Measurements from ENCODE around the gene PHTF2.
"Not testable (repeated sequence)": the region's sequence is repeated elsewhere in the genome, so short reads cannot be mapped to it uniquely, and the experiment has no call there.

The PHTF2 gene

GRCh38 chr7:77944183-77945182 lies 145.9 kb downstream of the PHTF2 start:
- DNase-seq = no peak

- DNase-seq = no peak
These were observed 152.0 kb downstream of the PHTF2 start for GRCh38 chr7:77950548-77950947.

GRCh38 chr7:77954773-77955555 lies 156.4 kb downstream of the PHTF2 start:
- no peak for DNase-seq

- DNase-seq = no peak
These were observed 159.9 kb downstream of the PHTF2 start for GRCh38 chr7:77958436-77958835.

DNA sequence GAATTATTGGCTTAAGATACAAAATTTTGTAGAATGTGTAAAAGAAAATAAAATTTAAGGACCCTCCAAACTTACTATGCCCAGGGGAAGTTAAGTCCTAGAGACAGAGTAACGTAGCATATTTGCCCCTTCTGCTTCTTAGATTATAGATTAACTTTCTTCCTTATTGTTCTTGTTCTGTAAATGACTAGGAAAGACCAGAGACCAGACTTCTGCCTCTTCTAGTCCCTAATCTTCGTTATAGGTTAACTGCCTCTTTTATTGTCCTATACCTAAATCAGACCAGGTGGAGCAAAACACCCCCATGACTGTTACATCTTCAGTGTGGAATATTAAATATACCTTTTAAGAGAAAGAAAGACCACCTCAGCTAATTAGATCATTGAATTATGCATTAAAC lies 160.5 kb downstream of the PHTF2 start:
- no peak for DNase-seq

DNA sequence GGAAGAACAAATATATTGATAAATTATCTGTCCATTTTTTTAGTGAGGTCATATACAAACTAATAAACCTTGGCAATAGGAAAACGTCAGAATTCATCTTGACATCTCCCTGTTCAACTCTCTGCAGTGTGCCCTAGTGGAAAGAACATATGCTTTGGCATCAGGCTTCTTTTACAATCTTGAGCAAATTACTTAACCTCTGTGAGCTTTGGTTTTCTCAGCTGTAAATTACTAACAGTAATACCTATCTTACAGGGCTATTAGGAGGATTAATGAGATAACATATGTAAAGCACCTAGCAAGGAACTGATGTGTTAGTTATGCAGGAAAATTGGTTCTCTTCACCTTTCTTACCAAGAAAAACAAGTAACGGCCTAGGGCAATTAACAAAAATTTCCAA lies 161.8 kb downstream of the PHTF2 start:
- no peak for DNase-seq

- no peak for DNase-seq
These were observed 168.9 kb downstream of the PHTF2 start for GRCh38 chr7:77967429-77967828.

DNA sequence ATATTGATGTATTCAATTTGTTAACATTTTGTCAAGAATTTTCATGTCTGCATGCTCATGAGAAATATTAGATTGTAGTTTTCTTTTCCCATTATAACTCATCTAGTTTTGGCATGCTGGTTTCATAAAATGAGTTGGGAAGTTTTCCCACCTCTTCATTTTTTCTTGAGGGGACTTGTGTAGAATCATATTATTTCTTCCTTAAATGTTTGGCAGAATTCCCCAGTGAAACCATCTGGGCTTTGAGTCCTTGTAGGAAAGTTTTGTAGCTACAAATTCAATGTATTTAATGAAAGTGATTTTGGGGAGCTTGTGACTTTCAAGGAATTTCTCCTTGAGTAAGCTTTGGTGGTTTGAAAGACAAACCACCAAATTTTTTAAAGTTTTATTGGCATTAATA lies 173.2 kb downstream of the PHTF2 start:
- no peak for DNase-seq

DNA sequence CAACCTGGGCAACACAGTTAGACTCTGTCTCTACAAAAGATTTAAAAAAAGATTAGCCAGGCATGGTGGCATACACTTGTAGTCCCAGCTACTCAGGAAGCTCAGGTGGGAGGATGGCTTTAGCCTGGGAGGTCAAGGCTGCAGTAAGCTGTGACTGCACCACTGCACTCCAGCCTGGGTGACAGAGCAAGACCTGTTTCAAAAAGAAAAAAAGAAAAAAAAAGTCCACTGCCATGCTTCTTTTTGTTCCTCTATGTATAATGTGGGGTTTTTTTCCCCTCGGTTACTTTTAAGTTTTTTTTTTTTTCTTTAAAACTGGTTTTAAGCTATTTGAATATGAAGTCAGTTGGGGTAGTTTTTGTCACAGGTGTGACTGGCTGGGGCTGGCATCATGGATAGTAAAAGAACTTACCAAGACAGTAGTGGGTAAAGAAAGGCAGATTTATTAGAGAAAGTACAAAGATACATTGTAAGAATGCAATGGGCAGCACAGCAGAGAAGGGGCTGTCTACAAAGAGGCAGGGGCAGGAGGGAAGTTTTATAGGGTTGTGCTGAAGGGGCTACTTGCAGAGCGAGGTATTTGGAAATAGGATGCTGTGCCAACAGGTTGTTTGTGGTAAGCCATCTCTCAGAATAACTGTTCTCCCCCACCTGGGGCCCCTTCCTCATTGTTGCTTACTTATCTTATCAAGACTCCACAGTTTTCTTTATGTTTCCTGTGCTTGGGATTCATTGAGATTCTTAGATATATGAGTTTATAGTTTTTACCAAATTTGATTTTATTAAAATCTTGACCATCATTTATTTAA lies 177.3 kb downstream of the PHTF2 start:
- no peak for DNase-seq

DNA sequence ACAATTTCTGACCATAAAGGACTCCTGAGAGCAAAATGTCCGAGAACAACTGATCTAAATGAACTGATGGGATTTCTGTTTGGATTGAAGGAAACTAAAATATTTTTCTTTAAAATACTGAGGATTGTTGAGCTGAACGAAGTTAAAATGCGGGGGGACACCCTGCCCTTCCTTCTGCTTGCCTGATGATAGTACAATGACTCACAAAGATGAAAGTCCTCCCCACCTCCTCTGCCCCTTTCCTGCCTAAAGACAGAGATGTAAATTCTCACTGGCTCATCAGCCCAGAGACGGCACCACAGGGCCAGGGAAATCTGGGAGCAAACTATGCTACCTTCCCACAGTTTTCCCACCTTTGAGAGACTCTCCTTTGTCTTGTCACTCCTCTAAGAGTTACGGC lies 180.6 kb downstream of the PHTF2 start:
- no peak for DNase-seq

- DNase-seq = no peak
These were observed 181.6 kb downstream of the PHTF2 start for GRCh38 chr7:77980087-77980713.

GRCh38 chr7:77982926-77983550 lies 184.5 kb downstream of the PHTF2 start:
- no peak for DNase-seq

GRCh38 chr7:77983973-77984372 lies 185.4 kb downstream of the PHTF2 start:
- no peak for DNase-seq

DNA sequence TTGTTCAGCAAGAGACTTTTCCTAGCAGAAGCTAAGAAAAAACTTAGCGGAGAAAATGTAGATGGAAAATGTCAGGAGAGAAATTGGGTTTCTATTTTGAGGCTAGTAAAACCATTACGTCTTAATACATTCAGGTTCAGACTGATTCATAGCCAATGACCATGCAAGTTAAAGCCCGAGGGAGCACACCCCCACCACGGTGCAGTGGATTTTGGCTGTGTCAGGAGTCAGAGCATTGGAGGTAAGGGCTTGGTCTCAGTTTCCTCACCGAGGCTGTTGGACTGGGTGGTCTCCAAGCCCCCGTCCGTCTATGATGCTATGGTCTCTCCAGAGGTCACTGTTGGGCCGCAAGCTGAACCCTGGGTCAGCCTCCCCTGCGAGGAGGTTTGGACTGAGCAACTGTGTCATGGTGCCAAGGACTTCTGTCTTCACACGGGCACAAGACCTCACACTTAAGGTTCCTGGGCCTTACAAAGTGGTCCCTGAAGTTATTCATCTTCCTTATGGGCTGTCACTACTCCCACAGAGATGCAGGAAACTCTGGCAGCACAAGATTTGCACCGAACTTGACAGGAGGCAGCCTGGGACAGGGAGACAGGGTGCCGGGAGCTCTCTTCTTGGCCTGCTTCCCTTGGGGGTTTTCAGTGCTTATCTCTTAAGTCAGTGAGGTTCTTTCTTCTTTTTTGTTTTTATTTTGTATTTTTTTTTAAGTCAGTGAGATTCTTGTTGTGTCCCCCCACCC lies 186.8 kb downstream of the PHTF2 start:
- DNase-seq = no peak

DNA sequence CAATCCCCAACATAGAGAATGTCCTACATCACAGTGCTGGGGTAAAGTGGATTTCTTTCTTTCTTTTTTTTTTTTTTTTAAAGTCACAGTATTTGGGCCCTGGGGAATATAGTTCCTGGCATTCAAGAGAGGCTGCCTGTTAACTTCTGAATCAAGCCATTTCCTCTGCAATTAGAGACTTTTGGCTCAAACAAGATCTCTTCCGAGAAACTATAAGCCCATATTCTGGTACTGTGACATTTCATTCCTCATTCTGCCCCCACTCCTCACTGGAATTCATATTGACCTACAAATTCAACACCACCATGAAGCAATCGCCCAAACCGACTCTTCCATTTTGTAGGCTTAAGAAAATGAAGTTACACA lies 187.4 kb downstream of the PHTF2 start:
- no peak for DNase-seq

DNA sequence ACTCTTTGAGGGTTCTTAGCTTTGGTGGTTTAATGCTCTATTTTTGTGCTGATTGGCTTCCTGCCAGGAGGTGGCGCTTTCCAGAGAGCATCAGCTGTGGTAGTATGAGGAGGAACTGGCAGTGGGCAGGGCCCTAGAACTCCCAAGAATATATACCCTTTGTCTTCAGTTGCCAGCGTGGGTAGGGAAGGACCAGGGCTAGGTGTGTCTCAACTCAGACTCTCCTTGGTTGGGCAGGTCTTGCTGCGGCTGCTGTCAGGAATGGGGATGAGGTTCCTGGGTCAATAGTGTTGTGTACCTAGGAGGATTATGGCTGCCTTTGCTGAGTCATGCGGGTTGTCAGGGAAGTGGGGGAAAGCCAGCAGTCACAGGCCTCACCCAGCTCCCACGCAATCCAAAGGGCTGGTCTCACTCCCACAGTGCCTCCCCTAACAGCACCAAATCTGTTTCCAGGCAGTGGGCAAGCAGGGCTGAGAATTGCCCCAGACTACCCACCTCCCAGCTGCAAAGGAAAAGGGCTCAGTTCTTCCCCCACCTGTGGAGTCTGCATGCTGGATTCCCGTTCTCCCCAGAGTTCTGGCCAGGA lies 191.5 kb downstream of the PHTF2 start:
- DNase-seq = no peak

DNA sequence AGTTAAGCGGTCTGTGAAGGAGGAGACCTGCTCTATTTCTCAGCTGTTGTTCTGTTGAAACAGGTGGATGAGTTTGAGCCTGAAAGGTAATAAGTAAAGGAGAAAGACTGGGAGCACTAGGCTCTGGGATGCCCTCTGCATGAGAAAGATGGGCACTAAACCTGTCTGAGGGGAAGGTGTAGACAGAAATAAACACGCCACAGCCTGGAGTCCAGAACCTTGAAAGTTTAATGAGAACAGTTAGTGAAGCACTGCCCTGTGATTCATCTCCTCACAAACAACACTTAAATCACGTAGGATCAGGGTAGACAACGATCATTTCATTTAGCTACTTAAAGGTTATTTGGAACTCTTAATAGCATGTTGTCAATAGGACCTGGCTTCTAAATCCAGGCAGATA lies 193.1 kb downstream of the PHTF2 start:
- no peak for DNase-seq

DNA sequence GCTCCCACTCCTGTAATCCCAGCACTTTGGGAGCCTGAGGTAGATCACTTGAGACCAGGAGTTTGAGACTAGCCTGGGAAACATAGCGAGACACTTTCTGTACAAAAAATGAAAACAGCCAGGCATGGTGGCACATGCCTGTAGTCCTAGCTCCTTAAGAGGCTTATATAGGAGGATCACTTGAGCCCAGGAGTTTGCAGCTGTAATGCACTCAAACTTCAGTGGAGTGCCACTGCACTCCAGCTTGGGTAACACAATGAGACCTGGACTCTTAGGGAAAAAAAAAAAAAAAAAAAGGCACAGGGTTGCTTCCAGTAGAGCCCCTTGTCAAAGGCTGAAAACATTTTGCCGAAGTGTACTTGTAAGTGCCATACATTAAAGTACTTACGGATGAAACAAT lies 195.3 kb downstream of the PHTF2 start:
- no peak for DNase-seq

DNA sequence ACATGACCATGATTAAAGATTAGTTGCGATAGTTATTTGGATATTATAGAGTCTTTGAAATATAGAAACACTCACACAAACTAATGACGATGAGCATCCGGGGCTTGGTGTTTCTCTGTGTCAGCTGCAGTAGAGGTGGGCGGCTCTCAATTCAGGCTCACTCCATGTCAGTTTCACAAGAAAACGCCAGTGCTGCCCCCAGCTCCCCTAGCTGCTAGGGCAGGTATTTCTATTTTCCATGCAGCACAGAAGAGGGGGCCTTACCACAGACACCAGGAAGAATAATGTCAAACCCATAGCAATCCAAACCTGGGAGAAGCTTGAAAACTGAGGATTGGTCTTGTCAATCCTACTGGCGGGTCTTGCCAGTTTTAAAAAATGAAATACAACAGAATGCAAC lies 197.1 kb downstream of the PHTF2 start:
- no peak for DNase-seq

GRCh38 chr7:77999168-77999567 lies 200.6 kb downstream of the PHTF2 start:
- DNase-seq = not testable (repeated sequence)

DNA sequence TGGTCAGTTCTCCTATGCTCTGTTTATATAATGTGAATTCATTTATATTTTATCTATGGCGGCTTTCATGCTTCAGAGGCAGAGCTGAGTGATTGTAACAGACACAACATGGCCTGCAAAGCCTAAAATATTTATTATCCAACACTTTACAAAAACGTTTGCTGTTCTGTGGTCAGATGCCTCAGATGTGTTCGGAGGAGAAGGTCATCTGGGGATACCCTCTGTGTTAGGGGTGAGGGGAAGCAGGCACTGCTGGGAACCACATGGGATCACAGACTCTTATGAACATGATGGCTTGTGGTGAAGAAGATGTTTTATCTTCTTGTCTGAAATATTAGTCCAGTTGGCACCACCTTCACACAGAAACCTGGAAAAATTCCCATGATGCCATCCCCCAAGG lies 203.4 kb downstream of the PHTF2 start:
- DNase-seq = no peak
